HG02759 (cell line): Measurements from ENCODE around the gene KRT2.

Experiments
- ATAC-seq: cut with Tn5 transposase; IDR thresholded peaks from one replicate; pipeline ENCODE4 v1.9.1; 2021; ENCODE audit warnings: mild to moderate bottlenecking, moderate library complexity; ENCODE audit not compliant: unreplicated experiment

KRT2 gene

DNA sequence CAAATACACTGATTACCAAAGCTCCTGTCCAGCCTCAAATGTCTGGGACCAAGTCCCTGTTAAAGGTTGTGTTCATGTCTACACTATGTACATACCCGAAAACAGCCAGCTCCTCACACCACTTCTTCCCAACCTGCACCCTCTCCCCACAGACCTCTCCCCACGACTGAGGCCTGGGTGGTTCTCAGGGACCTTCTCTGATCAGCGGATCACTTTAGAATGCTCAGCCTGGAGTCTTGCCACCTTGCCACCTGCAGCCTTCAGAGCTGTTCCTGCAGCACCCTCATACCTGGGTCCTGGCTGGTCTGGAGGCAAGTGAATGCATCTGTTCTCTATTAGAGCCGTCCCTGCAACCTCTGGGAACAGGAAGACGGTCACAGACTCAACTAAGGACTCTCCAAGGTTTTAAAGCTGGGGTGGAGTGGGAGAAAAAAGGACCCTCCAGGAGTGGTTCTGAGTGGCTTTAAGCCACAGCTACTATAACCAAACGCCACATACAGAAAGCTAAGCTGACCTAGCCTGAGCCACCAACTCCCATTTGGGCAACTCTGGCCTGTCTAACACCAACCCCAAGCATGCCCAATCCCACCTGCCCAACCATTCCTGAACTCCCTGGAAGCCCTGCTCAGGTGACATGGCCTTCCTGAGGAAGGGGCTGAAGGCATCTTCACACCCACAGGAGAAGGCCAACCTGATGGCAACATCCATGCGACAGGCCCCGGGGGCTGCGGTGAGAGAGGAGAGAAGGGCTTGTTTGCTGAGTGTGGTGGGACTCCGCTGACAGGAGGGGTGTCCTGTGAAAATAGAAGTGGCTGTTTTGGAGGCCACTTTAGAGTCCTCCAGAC is 8.6 kb downstream of the KRT2 start:
- ATAC-seq: no peak

DNA sequence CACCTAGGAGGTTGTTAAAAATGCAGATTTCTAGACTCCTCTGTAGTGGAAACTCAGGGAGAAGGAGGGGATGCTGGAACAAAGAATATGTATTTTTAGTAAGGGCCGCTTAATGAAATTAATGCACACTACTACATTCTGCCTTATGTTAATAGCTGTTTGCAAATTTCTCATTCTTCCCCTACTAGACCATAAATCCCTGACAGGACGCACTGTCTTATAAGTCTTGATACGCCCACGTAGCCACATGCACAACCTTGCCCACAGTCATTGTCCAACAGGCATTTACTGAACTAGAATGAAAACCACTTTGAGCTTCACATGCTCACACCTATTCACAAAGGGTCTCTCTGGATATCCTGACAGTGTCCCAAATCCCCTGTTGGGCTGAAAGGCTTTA is 10.5 kb downstream of the KRT2 start:
- ATAC-seq: no peak

DNA sequence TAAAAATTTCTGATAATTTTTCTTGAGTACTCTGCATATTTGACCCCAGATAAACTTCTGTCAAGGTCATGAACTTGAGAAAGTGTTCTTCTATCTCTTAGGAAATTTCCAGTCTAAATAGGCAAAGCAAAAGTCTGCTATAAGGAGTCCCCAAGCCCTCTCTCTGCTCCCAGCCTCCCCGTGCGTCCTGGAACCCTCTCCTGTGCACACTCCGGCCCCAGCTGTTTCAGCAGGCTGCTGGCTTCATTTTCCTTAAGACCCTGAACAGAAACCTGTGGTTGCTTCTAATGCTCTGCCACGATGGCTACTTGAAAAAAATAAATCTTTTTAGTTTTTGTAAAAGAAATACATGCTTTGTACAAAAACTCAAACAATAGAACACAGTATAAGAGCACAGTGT is 14.7 kb downstream of the KRT2 start:
- ATAC-seq: no peak

DNA sequence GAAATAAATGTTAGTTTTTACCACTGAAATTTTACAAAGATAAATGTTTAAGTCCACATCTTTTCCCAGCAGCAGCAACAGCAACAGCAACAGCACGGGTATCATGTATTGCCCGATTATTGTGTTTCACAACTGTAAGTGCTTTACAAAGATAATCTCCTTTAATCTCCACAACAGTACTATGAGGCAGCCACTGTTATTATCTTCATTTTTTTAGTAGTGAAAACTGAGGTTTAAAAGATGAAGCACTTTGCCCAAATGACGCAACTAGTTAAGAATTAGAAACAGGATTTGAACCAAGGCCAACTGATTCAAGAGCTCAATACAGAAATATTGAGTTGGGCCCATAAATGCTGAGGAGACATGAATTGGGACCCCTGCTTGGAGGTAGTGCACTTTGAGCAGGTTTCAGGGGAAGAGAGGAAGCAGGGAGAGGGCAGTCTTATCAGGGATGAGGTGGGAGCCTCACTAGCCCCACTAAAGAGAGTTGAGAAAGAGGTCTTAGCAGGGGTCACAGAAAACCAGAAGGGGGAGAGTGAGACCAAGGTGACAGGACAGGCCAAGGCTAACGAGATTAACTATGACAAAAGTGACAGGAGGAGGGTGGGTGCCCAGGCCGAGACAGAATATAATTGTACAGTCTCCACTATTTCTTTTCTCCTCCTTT is 15.3 kb downstream of the KRT2 start:
- no peak for ATAC-seq

DNA sequence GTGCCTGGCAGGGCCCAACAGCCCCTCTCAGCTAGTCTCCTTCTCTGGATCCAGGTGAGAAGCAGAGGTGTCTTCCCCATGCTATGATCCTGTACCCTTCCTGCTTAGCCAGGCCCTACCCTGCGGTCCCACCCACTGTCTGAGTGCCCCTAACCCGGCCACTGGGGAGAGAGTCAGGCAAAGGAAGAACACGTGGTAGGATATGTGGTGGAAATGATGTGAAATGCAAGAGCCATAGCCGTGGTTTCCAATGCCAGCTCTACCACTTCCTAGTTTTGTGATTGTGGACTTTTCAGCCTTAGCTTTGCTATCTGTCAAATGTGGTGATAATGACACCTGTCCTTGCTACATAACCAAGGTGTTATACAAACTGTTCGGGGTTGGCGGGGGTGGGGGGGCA is 15.8 kb downstream of the KRT2 start:
- ATAC-seq: no peak

DNA sequence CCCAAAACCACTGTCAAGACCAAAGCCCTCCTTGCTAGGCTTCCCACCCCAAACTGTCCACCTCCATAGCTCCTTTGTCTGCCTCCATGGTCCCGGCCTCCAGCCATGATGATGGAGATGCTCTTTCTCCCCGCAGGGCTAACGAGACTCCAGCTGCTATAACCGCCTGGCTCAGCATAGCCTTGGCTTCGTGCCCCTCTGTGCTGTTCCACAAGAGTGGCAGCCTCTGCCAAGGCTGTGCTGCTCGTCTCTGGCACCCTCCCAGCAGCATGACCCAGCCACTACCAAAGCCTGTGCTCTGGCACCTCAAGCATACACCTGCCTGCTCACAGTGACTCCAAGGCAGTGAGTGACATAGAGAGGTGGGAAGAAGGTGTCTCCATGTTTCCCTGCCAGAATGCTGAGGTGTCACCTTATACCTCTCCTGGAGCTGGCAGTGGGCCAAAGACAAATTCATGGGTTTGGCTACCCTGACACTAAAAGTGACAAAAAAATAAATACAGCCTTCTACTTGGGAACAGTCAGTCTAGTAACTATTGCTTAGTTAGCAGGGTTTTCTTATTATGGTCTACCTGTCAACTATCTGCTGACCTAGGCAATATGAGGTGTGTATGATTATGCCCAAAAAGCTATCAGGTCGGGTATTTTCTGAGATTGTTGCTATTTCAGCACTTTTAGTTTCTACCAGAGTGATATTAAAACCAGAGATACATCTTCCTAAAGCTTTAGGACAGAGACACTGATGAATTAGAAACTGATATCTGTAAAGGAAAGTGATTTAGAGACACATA is 17.6 kb downstream of the KRT2 start:
- no peak for ATAC-seq

DNA sequence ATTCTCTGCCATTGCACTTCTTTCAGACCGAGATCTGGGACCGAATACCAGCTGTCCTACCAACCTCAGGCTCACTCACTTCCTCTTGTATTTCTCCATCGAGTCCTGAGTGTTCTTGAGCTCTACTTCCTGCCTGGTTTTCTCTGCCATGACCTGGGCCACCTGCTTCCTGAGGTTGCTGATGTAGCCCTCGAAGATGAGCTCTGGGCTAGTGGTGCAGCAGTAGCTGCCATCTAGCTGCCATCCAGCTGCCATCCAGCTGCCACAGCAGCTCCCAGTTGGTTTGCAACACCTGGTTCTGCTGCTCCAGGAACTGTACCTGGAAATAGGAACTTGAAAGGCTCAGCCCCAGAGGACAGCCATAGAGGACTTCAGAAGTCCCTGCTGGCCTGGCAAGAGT is 18.6 kb downstream of the KRT2 start:
- ATAC-seq: no peak

DNA sequence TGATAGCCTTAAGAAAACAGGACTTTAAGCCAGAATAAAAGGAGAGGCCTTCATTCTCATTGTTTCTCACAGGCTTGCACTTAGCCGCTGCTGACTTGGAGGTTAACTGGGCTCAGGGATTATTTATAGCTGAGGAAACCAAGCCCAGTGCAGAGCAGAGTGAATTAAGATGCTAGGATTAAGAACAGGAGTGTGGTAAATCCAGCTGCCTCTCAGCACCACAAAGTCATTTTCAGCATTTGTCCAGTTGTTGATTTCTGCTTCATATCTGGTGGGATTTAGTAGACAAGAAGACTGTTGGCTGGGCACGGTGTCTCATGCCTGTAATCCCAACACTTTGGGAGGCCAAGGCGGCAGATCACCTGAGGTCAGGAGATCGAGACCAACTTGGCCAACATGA is 19.4 kb downstream of the KRT2 start:
- no peak for ATAC-seq

DNA sequence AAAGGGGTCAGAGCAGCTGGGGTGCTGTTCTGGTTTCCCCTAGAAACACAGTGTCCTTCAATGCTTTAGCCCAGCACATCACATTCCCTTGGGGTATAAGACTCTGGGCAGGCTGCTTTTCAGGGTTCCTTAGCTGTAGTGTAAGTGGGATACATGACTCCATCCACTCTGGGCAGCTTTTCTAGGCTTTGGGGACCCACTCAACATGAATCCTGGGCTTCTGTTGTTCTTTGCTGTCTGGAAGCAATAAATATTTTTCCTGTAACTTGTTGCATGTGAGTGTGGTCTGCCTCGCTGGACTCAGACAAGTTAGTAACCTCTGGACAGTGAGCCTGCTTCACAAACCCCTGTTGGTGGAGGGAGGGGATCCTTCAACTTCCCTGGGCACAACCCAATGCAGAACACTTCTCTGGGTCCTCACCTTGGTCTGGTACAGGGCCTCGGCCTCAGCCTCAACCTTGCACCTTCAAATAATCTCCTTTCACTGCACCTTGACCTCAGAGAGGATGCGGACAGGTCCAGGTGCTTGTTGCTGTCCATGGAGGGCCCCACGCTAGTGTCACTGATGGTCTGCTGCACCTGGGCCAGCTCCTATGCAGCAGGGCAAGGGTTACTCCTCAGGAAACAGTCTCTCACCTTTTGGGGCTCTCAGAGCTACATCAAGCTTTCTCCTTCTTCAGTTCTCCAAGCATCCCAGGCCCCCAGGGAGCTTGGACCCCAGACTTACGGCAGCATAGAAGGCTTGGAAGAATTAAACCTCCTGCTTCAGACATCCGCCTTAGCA is 20.1 kb downstream of the KRT2 start:
- ATAC-seq: no peak

DNA sequence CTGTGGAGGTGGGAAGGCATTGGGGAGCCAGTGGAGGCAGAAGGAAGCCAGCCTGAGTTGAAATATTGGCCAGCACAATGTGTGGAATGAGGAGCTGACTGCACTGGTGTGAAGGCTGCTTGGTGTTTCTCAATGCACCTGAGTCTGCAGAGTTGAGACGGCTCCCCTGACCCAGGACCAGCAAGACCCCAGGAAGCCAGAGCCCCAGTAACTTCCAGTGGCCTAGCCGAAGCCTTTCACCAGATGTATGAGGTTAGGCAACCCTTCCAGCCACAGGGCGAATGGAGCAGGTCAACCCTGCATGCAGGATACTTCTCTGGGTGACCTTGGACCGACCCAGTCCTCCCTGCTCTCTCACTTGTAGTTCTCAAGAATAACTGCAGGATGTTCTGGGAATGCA is 20.7 kb downstream of the KRT2 start:
- no peak for ATAC-seq

DNA sequence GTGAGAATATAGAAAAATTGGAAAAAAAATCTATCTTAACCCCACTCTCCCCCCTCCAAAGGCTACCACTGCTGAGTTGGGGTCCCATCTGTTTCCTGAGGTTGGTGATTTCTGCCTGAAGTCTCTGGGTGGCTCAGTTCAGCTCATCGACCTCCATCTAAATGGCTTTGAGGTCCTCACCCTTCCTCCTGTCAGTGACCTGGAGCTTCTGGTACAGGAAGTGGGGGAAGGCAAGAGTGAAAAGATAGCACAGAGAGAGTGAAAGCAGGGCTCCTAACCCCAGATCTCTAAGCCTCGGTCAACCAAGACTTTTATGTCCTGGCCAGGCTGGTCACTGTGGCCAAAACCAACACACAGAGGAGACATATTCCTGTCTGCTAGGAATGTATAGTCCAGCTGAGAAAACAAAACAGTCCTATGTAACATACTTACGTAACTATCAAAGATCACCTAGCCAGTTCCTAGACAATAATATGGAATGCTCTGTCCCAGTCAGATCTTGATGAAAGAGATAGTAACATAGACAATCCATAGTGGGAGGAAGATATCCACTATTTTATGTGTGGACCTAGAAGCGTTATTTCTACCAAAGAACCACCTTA is 21.3 kb downstream of the KRT2 start:
- no peak for ATAC-seq

DNA sequence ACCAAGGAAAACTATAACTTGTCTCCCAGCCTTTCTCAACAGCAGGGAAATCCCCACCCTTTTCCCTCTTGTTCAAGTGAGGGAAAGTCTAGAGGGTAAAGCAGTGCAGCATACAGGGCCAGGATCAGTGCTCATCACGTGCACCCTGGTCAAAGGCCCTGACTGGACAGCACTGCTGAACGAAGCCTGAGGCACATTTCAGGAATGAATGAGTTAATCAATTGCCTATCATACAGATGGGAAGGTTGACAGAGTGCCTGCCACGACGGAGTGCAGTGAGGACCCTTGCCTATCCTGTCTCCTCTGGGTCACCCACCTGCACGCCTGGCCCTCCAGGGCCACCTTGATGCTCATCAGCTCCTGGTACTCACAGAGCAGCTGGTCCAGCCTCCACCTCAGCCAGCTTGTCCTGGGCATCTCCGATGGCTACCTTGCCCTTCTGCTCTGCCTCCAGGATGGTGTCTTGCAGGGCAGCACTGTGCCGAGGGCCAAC is 22.0 kb downstream of the KRT2 start:
- ATAC-seq: no peak

DNA sequence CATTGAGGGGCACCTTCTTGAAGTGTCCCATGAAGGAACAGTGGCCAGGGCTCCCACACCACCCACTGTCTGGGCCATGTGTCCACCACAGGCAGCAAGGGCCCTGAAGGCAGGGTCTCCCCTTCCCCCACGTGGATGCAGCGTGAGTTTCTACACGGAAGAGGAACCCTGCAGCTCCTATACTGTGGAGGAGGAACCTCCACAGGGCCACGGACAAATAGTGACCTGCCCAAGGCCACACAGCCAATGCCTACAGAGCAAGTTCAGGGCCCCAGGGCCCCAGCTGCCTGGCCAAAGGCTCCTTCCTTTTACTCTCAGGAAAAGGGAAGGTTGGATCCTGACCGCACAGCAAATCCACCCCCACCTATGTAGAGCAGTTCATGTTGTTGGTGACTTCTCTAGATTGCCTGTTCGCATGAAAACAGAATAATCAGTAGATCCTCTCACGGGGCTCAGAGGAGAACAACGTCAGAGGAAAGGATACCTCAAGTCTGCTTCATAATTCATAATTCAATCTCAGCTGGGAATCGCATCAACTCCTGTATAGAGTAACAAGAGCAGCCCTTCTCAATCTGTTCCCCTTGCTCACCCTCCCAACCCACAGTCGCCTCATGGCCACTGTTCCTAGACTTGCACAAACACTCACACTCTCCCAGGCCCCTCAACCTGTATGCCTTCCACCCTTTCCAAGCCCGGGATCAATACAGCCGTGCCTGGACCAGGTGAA is 22.6 kb downstream of the KRT2 start:
- no peak for ATAC-seq

DNA sequence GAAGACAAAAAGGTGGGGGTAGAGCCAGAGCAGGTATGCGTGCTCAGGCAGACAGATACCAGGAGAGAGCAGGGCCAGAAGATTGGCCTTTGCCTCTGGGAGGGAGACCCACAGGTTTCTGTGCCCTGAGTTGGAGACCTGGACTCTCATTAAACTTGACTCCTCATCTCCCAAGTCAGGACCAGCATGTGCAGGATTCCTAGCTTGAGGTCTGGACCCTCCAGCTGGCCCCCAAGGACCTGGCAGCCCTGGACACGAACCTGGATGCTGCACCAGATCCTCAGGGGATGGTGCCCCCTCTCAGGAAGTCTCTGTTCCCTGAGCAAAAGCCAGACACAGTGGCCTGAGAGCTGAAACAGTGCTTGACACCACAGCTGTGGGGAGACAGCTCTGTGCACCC is 23.2 kb downstream of the KRT2 start:
- no peak for ATAC-seq

DNA sequence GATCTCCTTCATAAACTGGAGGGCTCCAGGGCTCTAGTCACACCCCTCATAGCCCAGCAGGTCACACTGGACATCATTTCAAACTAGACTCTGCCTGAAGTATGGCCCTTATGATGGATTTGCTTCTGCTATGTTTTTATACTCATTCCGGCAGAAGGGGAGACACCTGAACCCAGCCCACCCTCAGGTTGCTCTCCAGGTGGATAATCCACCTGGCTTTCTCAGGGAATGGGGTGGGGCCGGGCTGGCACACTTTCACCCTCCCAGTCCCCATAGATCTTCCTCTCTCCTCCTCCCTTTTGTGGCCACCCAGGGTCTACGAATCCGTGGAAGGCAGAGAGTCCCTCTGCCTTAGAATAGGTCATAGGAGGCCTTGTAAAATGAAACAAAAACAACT is 23.9 kb downstream of the KRT2 start:
- no peak for ATAC-seq

DNA sequence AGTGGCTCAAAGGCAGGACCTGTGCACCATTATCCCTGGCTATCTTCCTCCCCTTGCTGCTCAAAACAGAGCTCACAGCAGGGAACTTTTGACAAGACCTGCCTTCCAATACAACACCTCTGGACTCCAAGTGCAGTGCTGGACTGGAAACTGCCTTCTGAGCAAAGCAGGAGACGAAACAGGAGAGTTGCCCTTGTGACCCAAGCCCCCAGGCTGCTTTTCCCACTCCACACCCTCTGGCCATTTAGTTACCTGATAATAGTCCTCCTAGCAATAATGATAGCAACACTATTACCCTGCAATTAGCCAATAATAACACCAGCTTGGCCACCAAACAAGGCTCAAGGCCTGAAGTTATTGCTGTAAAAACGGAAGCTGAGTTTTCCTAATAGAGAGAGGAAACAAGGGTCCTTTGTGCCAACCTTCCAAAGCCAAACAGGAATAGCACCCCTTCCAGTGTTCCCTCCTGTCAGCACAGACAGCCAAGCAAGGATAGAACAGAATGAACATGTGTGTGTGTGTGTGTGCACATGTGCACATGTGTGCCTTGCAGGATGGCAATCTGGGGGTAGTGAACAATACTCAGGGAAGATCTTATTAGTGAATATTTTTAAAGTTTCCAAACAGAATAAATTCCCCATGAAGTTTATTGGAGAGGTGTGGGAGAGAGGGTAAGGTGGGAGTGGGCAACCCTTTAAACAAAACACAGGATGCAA is 24.5 kb downstream of the KRT2 start:
- ATAC-seq: no peak

DNA sequence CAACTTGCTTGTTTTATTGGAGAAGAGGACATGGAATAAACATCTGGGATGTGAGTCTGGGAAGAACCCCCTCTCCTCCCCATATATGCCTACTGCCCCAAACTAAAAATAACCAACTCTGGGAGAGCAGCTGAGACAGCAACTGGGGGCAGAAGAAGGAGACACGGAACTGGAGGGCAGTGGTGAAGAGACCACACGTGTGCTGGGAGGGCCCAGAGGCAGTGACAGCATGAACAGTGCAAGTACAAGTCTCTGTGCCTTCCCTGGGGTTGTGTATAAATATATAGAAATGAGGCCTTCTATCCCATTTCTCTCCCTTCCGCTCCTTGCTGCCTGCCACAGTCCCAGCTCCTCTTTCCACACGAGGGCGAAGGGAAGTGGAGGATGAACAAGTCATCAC is 29.7 kb downstream of the KRT2 start:
- no peak for ATAC-seq

DNA sequence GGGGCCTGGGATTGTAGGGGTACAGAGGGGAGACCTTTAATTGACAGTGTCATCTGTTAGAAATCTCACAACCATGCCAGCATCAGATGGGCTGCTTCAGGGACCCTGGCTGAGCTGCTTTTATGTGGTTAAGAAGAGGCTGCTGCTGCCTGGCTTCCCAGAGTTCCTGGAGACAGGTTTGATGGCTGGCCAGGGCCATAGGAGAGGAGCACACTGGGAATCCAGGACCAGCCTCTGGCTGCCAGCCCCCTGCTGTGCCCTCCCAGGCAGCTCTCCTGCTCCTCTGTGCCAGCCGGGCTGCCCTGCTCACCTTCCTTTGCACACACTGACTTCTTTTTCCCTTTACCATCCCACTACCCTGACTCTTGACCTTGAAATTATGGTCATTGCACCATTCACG is 33.1 kb downstream of the KRT2 start:
- ATAC-seq: no peak

DNA sequence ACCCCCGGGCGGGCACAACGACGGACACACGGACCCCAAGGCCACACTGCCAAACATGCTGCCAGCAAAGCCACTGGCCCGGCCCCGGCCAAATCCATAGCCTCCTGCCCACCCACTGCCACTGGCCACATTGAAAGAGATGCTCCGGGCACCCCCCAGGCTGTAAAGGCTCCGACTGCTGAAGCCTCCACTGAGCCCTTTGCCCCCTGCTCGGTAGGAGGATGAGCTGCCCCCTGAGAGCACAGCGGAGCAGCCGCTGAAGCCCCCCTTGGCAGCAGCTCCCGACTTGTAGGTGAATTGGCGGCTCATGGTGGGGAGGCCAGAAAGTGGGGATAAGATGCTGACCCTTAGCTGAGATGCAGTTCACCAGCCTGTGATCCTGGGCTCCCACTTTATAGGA is 33.8 kb downstream of the KRT2 start, which contains the start of gene KRT73:
Gene KRT73, minus strand, starts transcription at position 344 of the 400 bp plus-strand sequence. Its CDS starts 35 bp downstream, at position 309.
- no peak for ATAC-seq
